Spinal cord (tissue), 10 donors: ENCODE measurements around the gene GPR158. TPM values are rescaled to one million over a fixed set of nuclear protein-coding genes. Genes with fewer than 3 reads are reported as not detected.
"Not testable (repeated sequence)": the region's sequence is repeated elsewhere in the genome, so short reads cannot be mapped to it uniquely, and the experiment has no call there.

Source experiments
- DNase-seq, 6 donors: peaks; one replicate each; pipeline versions ENCODE4 v3.0.0 to v3.0.0-alpha.2; 2013 to 2015; ENCODE audit warnings: low spot score in 6 of 6, low read depth in 4 of 6
- H3K27ac ChIP-seq: one replicate; pipeline ENCODE4 v1.5.1; 2013; ENCODE audit warnings: low read depth, low read length, control low read depth
- H3K27me3 ChIP-seq: one replicate; pipeline ENCODE4 v1.6.1; 2013; ENCODE audit warnings: low read length; ENCODE audit not compliant: control insufficient read depth, insufficient read depth
- H3K36me3 ChIP-seq: one replicate; pipeline ENCODE4 v1.6.1; 2013; ENCODE audit warnings: low read length; ENCODE audit not compliant: control insufficient read depth, insufficient read depth
- H3K4me1 ChIP-seq: one replicate; pipeline ENCODE4 v1.6.1; 2013; ENCODE audit warnings: low read length; ENCODE audit not compliant: control insufficient read depth, insufficient read depth
- H3K4me3 ChIP-seq: one replicate; pipeline ENCODE4 v1.5.1; 2013; ENCODE audit warnings: low read depth, low read length, control low read depth
- H3K9me3 ChIP-seq: one replicate; pipeline ENCODE4 v1.6.1; 2013; ENCODE audit warnings: low read length; ENCODE audit not compliant: control insufficient read depth, insufficient read depth
- WGBS: methylation state at CpG from one replicate; pipeline ENCODE4 v1.1.5; 2013; ENCODE audit warnings: missing lambda C conversion rate; ENCODE audit not compliant: insufficient coverage; 5-methylcytosine and 5-hydroxymethylcytosine counted together
- polyA plus RNA-seq, 2 donors: library from polyadenylated mRNA; unstranded; fragments of 120-200 nt; gene quantifications; one replicate each; pipeline ENCODE4 v1.2.1, GENCODE V29; 2013; ENCODE audit not compliant: insufficient read length in 2 of 2
- total RNA-seq, 2 donors: library from RNA; depleted of rRNA in 1 of 2; stranded (reverse); fragments of 120-200 nt in 1 of 2; fragments of >200 nt in 1 of 2; gene quantifications; one replicate each; pipeline versions ENCODE4 v1.2.3 to v1.2.4, GENCODE V29; 2013 to 2014
- donor health status: healthy.

Gene GPR158
- total and polyA plus RNA-seq, 4 donors = 3.5 to 24.6 (median 9.3) TPM

DNA sequence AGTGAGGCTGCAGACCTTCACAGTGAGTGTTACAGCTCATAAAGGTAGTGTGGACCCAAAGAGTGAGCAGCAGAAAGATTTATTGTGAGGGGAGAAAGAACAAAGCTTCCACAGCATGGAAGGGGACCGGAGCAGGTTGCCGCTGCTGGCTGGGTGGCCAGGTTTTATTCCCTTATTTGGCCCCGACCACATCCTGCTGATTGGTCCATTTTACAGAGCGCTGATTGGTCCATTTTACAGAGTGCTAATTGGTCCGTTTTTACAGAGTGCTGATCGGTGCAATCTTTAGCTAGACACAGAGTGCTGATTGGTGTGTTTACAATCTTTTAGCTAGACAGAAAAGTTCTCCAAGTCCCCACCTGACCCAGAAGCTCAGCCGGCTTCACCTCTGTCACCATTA, 11.3 kb upstream of the GPR158 start:
- not testable (repeated sequence) for H3K27ac ChIP-seq, H3K4me1 ChIP-seq, DNase-seq, H3K9me3 ChIP-seq, H3K27me3 ChIP-seq, H3K36me3 ChIP-seq, H3K4me3 ChIP-seq
- WGBS = 88% methylated on average over 5 of the region's 7 CpGs

DNA sequence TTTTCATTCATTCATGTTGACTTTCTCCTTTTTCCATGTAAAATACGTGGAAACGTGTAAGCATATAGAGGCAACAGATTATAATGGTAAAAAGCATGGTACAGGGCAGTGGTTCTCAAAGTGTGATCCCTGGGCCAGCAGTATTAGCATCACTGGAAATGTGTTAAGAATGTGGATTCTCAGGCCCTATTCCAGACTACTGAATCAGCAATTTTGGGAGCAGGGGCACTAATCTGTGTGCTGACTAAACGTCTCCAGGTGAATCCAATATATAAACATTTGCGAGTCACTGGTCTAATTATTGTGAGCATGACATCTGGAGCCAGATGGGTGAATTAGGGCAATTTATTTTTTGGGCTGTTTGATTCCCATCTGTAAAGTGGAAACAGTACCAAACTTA, 5.1 kb upstream of the GPR158 start:
- Histone ChIP-seq H3K4me3 (no peak overlapping the region), H3K36me3 (no peaks in the 10 kb centered on the region), H3K27me3 (no peaks in the 10 kb centered on the region), H3K9me3 (no peaks in the 10 kb centered on the region), H3K4me1 (peaks cover 5% of the 10 kb centered on the region), H3K27ac (no peak overlapping the region)
- no CpG with 5 or more reads among the region's 4 CpGs for WGBS
- no peak for DNase-seq

DNA sequence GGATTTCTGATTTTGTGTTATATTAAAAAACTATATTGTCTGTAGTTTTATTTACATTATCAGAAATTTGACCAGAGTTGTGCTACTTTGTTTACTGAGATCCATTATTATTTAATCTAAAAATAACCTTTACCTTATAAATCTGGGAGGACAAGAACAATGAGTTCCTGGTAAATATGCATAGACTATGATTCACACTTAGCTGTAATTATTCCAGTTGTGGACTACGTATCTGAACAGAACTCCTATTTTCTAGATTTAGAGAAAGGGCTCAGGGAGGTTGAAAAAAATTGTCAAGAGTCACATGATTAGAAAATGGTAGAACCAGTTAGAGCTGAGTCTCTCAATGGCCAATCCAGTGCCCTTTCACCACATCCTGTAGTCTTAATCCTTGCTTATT, 4.2 kb upstream of the GPR158 start:
- Histone ChIP-seq H3K27ac (no peak overlapping the region), H3K9me3 (no peaks in the 10 kb centered on the region), H3K27me3 (peaks cover 5% of the 10 kb centered on the region), H3K4me3 (no peak overlapping the region), H3K36me3 (no peaks in the 10 kb centered on the region), H3K4me1 (peaks cover 12% of the 10 kb centered on the region)
- WGBS = no CpG with 5 or more reads among the region's 1 CpG
- DNase-seq = no peak

DNA sequence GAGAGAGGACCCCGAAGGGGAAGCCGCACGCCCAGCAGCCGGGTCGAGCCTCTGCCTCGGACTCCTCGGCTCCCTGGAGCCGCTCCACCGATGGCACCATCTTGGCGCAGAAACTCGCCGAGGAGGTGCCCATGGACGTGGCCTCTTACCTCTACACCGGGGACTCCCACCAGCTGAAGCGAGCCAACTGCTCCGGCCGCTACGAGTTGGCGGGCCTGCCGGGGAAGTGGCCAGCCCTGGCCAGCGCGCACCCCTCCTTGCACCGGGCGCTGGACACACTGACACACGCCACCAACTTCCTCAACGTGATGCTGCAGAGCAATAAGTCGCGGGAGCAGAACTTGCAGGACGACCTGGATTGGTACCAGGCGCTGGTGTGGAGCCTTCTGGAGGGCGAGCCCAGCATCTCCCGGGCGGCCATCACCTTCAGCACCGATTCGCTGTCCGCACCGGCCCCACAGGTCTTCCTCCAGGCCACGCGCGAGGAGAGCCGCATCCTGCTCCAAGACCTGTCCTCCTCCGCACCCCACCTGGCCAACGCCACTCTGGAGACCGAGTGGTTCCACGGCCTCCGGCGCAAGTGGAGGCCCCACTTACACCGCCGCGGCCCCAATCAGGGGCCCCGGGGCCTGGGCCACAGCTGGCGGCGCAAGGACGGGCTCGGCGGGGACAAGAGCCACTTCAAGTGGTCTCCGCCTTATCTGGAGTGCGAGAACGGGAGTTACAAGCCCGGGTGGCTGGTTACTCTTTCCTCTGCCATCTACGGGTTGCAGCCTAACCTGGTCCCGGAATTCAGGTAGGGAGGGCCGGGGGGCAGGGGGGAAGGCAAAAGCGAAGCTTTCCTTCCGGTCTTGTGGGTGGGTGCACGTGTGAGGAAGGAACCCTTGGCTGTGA, 973 bp downstream of the GPR158 start:
- no peaks in the 10 kb centered on the region for H3K9me3 ChIP-seq
- WGBS = 1% methylated on average over 66 of the region's 66 CpGs
- H3K36me3 ChIP-seq = no peaks in the 10 kb centered on the region
- H3K27ac ChIP-seq = no peak overlapping the region
- peak in 2 of 6 donors; percentile 38 to 62 for DNase-seq
- peaks cover 22% of the 10 kb centered on the region for H3K27me3 ChIP-seq
- peaks cover 24% of the 10 kb centered on the region for H3K4me1 ChIP-seq
- H3K4me3 ChIP-seq = peak overlapping the region; percentile 58

DNA sequence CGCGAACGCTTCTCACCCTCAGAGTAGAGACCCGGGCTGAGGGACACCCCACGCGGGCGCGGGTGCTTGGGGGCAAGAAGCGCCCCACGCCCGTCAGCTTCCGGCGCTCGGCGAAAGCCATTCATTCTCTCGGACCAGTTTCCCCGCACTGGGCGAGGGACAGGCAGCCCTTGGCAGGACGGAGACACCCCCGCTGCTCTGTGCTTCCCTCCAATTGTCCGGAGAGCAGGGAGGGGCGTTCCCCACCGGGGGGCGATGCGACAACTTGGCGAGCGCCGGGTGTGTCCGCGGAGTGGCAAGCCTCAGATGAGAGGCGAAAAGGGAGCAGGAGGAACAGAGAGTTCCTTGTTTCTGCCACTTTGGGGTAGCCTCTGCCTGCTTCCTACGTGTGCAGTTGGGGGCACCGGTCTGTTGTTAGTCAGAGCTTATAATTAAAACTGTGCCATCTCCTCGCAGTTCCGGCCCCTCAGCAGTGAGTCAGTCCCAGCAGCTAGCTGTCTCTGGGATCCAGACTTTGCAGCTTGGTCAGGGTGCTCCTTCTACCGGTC, 1.7 kb downstream of the GPR158 start:
- DNase-seq = peak in 2 of 6 donors; percentile 41 to 60
- Histone ChIP-seq H3K9me3 (no peaks in the 10 kb centered on the region), H3K36me3 (no peaks in the 10 kb centered on the region), H3K27ac (no peak overlapping the region), H3K27me3 (peaks cover 22% of the 10 kb centered on the region), H3K4me3 (peak overlapping the region; percentile 58), H3K4me1 (peaks cover 24% of the 10 kb centered on the region)
- WGBS = under 1% methylated on average over 36 of the region's 36 CpGs

DNA sequence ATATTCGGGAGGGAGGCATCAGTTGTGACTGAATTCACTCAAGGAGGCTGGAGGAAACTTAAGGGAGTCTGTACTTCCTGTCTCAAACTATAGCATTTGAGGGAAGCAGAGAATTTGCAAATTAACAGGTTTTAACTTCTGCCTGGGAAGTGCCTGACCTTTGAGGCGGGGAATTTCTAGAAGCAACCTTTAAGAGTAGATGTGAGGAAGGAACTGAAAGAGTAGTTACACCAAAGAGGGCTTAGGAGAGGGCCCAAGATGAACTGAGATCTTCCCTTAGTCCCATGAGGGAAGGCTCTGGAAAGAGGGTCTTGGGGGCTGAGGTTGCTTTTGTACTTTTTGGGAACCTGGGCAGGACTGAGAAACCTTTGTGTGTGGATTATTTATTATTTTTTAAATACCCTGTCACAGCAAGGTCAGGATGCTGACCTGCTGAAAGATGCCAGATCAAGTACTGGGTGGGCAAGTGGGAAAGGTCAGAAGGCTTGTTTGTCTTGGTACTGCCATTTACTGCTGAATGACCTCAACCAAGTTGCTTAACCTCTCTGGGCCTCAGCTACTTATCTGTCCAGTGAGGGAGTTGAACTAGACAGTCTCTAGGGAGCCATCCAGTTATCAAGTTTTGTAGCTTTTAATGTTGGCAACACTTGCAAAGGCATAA, 2.4 kb downstream of the GPR158 start:
- Histone ChIP-seq H3K27me3 (peaks cover 22% of the 10 kb centered on the region), H3K9me3 (no peaks in the 10 kb centered on the region), H3K4me3 (peak overlapping the region; percentile 58), H3K4me1 (peaks cover 24% of the 10 kb centered on the region), H3K27ac (no peak overlapping the region), H3K36me3 (no peaks in the 10 kb centered on the region)
- WGBS = 93% methylated on average over 1 of the region's 2 CpGs
- no peak for DNase-seq

DNA sequence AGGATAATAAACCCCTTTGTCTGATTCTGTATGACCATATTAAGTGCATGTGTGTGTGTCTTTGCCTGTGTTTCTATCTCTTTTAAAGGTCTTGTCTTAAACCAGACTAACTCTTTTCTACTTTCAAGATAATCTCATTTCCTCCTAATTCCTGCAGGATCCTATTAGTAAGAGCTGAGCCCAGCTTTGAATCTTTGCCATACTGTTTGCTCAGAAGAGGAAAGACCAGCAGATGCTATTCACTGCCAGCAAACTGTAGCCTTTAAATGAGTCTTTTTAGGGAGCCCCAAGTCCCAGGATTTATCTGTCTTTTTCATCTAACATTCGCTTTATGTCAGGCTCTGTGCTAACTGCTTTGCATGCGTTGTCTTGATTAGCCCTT, 2.9 kb downstream of the GPR158 start:
- H3K9me3 ChIP-seq = no peaks in the 10 kb centered on the region
- H3K36me3 ChIP-seq = no peaks in the 10 kb centered on the region
- peaks cover 22% of the 10 kb centered on the region for H3K27me3 ChIP-seq
- peak in 1 of 6 donors; percentile 12 for DNase-seq
- WGBS = no CpG with 5 or more reads among the region's 2 CpGs
- no peak overlapping the region for H3K27ac ChIP-seq
- peaks cover 24% of the 10 kb centered on the region for H3K4me1 ChIP-seq
- H3K4me3 ChIP-seq = no peak overlapping the region

DNA sequence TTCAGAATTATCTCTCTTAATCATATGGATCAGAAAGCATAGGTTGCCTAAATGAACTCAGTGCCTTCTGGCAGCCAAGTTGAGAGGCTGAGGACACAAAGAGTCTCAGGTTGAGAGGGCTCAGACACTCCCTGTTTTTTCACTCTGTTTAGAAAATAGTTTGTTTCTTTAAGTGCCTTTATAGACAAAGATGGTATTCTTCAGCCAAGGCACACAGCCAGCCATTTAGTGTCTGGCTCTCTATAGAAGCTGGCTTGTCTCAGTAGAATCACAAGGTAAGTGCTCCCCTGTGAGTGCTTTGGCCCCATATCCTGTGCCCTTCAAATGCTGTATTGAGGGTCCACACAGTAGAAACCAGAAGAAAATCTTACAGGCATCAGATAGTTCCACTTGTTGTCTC, 3.6 kb downstream of the GPR158 start:
- Histone ChIP-seq H3K27ac (no peak overlapping the region), H3K4me3 (no peak overlapping the region), H3K27me3 (peaks cover 22% of the 10 kb centered on the region), H3K4me1 (peaks cover 24% of the 10 kb centered on the region), H3K36me3 (no peaks in the 10 kb centered on the region), H3K9me3 (no peaks in the 10 kb centered on the region)
- DNase-seq = no peak

DNA sequence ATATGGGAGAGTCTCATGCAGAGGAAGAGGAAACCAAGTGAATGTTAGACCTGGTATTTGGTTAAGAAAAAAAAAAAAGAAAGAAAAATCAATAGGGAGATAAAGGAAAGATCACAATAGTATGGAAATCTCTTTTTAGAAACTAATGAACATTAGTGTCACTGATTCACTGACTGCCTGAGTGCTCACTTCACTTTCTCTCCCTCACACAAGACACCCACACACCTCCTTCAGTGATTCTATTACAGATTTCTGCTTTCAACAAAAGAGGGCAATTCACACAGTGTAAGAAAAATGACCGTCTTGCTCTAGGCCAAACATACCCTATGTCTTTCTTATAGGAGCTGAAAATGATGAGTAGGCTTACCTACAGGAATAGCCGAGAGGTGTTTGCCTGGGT, 6.0 kb downstream of the GPR158 start:
- peaks cover 15% of the 10 kb centered on the region for H3K27me3 ChIP-seq
- DNase-seq = no peak
- H3K36me3 ChIP-seq = no peaks in the 10 kb centered on the region
- no peak overlapping the region for H3K27ac ChIP-seq
- 80% methylated on average over 1 of the region's 2 CpGs for WGBS
- no peak overlapping the region for H3K4me3 ChIP-seq
- no peaks in the 10 kb centered on the region for H3K9me3 ChIP-seq
- peaks cover 11% of the 10 kb centered on the region for H3K4me1 ChIP-seq
